ENCODE data around the gene COQ7. TPM values are rescaled to one million over a fixed set of nuclear protein-coding genes. Genes with fewer than 3 reads are reported as not detected.

Gene COQ7
- total RNA-seq, 1 donor from 2014 or later = 14.0 TPM

DNA sequence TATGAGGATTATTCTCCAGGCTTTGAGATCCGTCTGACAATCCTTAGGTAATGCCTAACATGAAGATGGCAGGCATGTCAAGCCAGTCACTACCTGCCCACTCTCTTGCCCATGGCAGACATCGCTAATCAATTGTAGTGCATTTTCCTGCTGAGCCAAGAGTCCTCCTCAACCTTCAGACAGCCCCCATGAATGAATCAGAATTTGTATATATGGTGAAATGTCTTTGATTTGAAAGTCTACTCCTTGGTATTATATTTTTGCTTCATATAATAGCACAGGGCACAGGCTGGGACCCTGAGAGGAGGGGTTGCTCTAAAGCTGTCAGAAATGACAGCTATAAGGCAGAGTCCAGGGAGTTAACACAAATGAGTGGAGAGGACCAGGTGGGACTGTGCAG lies 27.0 kb upstream of the COQ7 start:
- H3K4me1 ChIP-seq (ENCODE audit: insufficient read depth, low read length) = no peaks in the 10 kb centered on the region
- H4K20me1 ChIP-seq (ENCODE audit: insufficient read depth, low read length) = no peaks in the 10 kb centered on the region
- no peaks in the 10 kb centered on the region for H3K27me3 ChIP-seq (ENCODE audit: insufficient read depth, low read length)
- no peaks in the 10 kb centered on the region for H3K27me3 Mint-ChIP-seq (ENCODE audit: low read depth, unreplicated experiment)
- FAIRE-seq = no peak
- no peak overlapping the region for H3K4me3 Mint-ChIP-seq (ENCODE audit: unreplicated experiment)
- no peak overlapping the region for H3K4me3 ChIP-seq (ENCODE audit: insufficient read depth, low read depth, low read length)
- no peaks in the 10 kb centered on the region for H3K9me3 ChIP-seq (ENCODE audit: insufficient read depth, low read depth, low read length)
- no peaks in the 10 kb centered on the region for H3K4me1 Mint-ChIP-seq (ENCODE audit: low read depth, unreplicated experiment)
- H3K27ac ChIP-seq (ENCODE audit: low read depth, low read length) = no peak overlapping the region
- TF ChIP-seq EZH2 (IDR thresholded peaks at IDR 0.05; ENCODE audit: insufficient read depth, low read length) = no peak
- TF ChIP-seq, protein P1, sequence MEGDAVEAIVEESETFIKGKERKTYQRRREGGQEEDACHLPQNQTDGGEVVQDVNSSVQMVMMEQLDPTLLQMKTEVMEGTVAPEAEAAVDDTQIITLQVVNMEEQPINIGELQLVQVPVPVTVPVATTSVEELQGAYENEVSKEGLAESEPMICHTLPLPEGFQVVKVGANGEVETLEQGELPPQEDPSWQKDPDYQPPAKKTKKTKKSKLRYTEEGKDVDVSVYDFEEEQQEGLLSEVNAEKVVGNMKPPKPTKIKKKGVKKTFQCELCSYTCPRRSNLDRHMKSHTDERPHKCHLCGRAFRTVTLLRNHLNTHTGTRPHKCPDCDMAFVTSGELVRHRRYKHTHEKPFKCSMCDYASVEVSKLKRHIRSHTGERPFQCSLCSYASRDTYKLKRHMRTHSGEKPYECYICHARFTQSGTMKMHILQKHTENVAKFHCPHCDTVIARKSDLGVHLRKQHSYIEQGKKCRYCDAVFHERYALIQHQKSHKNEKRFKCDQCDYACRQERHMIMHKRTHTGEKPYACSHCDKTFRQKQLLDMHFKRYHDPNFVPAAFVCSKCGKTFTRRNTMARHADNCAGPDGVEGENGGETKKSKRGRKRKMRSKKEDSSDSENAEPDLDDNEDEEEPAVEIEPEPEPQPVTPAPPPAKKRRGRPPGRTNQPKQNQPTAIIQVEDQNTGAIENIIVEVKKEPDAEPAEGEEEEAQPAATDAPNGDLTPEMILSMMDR (IDR thresholded peaks at IDR 0.05; ENCODE audit: insufficient read depth, low read depth, low read length) = no peak
- no peaks in the 10 kb centered on the region for H3K9me3 Mint-ChIP-seq (ENCODE audit: unreplicated experiment)
- DNase-seq (ENCODE audit: low read depth) = no peak
- H3K36me3 ChIP-seq (ENCODE audit: insufficient read depth, low read length) = no peaks in the 10 kb centered on the region
- H3K27ac Mint-ChIP-seq (ENCODE audit: unreplicated experiment) = no peak overlapping the region
- H2AFZ ChIP-seq (ENCODE audit: low read depth, low read length) = no peak overlapping the region
- no peak overlapping the region for H3K9ac ChIP-seq (ENCODE audit: low read length)
- no peak overlapping the region for H3K4me2 ChIP-seq (ENCODE audit: low read length)
- H3K36me3 Mint-ChIP-seq (ENCODE audit: low read depth, unreplicated experiment) = peaks cover 11% of the 10 kb centered on the region
- no peaks in the 10 kb centered on the region for H3K79me2 ChIP-seq (ENCODE audit: insufficient read depth, low read length)

DNA sequence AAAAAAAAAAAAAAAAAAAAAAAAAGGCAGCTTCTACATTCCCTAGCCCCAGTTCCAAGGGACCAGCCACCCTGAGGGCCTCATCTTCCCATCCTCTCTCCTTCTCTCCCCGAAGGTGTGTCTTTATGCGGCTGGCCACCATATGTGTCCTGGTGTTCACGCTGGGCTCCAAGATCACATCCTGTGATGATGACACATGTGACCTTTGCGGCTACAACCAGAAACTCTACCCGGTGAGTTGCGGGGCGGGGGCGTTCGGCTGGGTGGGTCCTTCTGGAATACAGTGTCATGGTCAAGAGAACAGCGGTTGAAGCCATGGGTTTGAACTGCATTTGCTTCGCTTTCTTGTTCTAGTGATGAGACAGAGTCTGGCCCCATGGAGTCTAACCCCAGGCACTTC lies 22.6 kb upstream of the COQ7 start:
- FAIRE-seq = no peak
- no peak for DNase-seq (ENCODE audit: low read depth)
- Histone ChIP-seq H4K20me1 (ENCODE audit: insufficient read depth, low read length) (no peaks in the 10 kb centered on the region), H3K4me3 (ENCODE audit: insufficient read depth, low read depth, low read length) (no peak overlapping the region), H3K9me3 (ENCODE audit: insufficient read depth, low read depth, low read length) (no peaks in the 10 kb centered on the region), H3K27me3 (ENCODE audit: insufficient read depth, low read length) (no peaks in the 10 kb centered on the region), H3K9ac (ENCODE audit: low read length) (no peak overlapping the region), H3K36me3 (ENCODE audit: insufficient read depth, low read length) (no peaks in the 10 kb centered on the region), H3K27ac (ENCODE audit: low read depth, low read length) (no peak overlapping the region), H3K4me1 (ENCODE audit: insufficient read depth, low read length) (no peaks in the 10 kb centered on the region), H3K79me2 (ENCODE audit: insufficient read depth, low read length) (no peaks in the 10 kb centered on the region), H2AFZ (ENCODE audit: low read depth, low read length) (no peak overlapping the region), H3K4me2 (ENCODE audit: low read length) (no peak overlapping the region)
- Mint-ChIP-seq H3K4me3 (ENCODE audit: unreplicated experiment) (no peak overlapping the region), H3K4me1 (ENCODE audit: low read depth, unreplicated experiment) (no peaks in the 10 kb centered on the region), H3K27me3 (ENCODE audit: low read depth, unreplicated experiment) (no peaks in the 10 kb centered on the region), H3K27ac (ENCODE audit: unreplicated experiment) (no peak overlapping the region), H3K36me3 (ENCODE audit: low read depth, unreplicated experiment) (peaks cover 7% of the 10 kb centered on the region), H3K9me3 (ENCODE audit: unreplicated experiment) (no peaks in the 10 kb centered on the region)
- TF ChIP-seq, protein P1 (IDR thresholded peaks at IDR 0.05; ENCODE audit: insufficient read depth, low read depth, low read length) = no peak
- TF ChIP-seq EZH2 (IDR thresholded peaks at IDR 0.05; ENCODE audit: insufficient read depth, low read length) = no peak

DNA sequence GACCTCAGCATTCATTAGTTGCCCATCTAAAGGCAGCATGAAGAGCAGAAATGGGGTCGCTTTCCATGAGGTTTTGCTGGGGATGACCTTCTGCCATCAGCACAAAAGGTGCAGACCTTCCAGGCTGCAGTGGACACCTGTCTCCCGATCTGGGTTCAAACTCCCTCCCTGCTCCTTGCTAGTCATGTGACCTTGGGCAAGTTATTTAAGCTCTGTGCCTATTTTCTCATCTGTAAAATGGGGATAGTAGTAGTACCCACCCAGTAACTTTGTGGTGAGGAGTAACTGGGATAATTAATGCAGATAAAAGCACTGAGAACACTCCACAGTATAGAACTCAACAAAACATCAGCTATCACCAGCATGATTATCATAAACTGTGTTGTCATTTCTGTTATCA lies 21.4 kb upstream of the COQ7 start:
- H3K27me3 Mint-ChIP-seq (ENCODE audit: low read depth, unreplicated experiment) = no peaks in the 10 kb centered on the region
- H3K27ac ChIP-seq (ENCODE audit: low read depth, low read length) = no peak overlapping the region
- no peaks in the 10 kb centered on the region for H3K79me2 ChIP-seq (ENCODE audit: insufficient read depth, low read length)
- no peak overlapping the region for H3K9ac ChIP-seq (ENCODE audit: low read length)
- DNase-seq (ENCODE audit: low read depth) = no peak
- TF ChIP-seq, protein P1 (IDR thresholded peaks at IDR 0.05; ENCODE audit: insufficient read depth, low read depth, low read length) = no peak
- TF ChIP-seq EZH2 (IDR thresholded peaks at IDR 0.05; ENCODE audit: insufficient read depth, low read length) = no peak
- no peaks in the 10 kb centered on the region for H3K36me3 ChIP-seq (ENCODE audit: insufficient read depth, low read length)
- no peak overlapping the region for H3K27ac Mint-ChIP-seq (ENCODE audit: unreplicated experiment)
- no peaks in the 10 kb centered on the region for H3K4me1 Mint-ChIP-seq (ENCODE audit: low read depth, unreplicated experiment)
- no peak overlapping the region for H3K4me3 Mint-ChIP-seq (ENCODE audit: unreplicated experiment)
- no peak overlapping the region for H2AFZ ChIP-seq (ENCODE audit: low read depth, low read length)
- no peaks in the 10 kb centered on the region for H3K4me1 ChIP-seq (ENCODE audit: insufficient read depth, low read length)
- peaks cover 7% of the 10 kb centered on the region for H3K36me3 Mint-ChIP-seq (ENCODE audit: low read depth, unreplicated experiment)
- FAIRE-seq = no peak
- no peaks in the 10 kb centered on the region for H4K20me1 ChIP-seq (ENCODE audit: insufficient read depth, low read length)
- no peaks in the 10 kb centered on the region for H3K9me3 ChIP-seq (ENCODE audit: insufficient read depth, low read depth, low read length)
- no peak overlapping the region for H3K4me2 ChIP-seq (ENCODE audit: low read length)
- H3K27me3 ChIP-seq (ENCODE audit: insufficient read depth, low read length) = no peaks in the 10 kb centered on the region
- no peak overlapping the region for H3K4me3 ChIP-seq (ENCODE audit: insufficient read depth, low read depth, low read length)
- H3K9me3 Mint-ChIP-seq (ENCODE audit: unreplicated experiment) = no peaks in the 10 kb centered on the region
